ENCODE measurements around the gene SIGLEC5.
"Not testable (repeated sequence)": the region's sequence is repeated elsewhere in the genome, so short reads cannot be mapped to it uniquely, and the experiment has no call there.

DNA sequence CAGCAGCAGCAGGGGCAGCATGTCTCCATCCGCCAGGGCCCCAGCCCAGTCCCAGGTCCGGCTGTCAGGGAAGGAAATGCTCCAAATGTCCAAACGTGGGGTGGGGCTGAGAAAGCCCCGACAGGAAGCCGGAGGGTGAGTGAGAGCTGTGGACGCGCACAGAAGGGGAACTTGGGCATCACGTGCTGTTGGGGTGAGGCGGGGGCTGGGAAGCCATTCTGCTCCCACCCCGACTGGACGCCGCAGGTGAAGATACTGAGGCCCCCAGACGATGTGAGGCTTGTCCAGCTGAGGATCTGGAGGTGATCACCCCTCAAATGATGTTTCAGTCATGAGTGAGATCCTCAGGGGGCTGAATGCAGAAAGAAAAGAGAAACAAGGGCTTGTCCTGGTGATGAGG is at the start of gene SIGLEC5:
- TF ChIP-seq, protein P1, sequence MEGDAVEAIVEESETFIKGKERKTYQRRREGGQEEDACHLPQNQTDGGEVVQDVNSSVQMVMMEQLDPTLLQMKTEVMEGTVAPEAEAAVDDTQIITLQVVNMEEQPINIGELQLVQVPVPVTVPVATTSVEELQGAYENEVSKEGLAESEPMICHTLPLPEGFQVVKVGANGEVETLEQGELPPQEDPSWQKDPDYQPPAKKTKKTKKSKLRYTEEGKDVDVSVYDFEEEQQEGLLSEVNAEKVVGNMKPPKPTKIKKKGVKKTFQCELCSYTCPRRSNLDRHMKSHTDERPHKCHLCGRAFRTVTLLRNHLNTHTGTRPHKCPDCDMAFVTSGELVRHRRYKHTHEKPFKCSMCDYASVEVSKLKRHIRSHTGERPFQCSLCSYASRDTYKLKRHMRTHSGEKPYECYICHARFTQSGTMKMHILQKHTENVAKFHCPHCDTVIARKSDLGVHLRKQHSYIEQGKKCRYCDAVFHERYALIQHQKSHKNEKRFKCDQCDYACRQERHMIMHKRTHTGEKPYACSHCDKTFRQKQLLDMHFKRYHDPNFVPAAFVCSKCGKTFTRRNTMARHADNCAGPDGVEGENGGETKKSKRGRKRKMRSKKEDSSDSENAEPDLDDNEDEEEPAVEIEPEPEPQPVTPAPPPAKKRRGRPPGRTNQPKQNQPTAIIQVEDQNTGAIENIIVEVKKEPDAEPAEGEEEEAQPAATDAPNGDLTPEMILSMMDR (conservative IDR thresholded peaks at IDR 0.05; ENCODE audit: low read length) = not testable (repeated sequence)
- not testable (repeated sequence) for TF ChIP-seq EZH2phosphoT487 (IDR thresholded peaks at IDR 0.05; ENCODE audit: borderline replicate concordance)

Data from Loucy (cell line).